ENCODE measurements around the gene POU2F2. TPM values are rescaled to one million over a fixed set of nuclear protein-coding genes. Genes with fewer than 3 reads are reported as not detected.
"Not testable (repeated sequence)": the region's sequence is repeated elsewhere in the genome, so short reads cannot be mapped to it uniquely, and the experiment has no call there.

POU2F2 gene
- total RNA-seq, 2 donors from 2014 or later, result 3.4 to 17.4 TPM

GRCh38 chr19:42110658-42111057 lies 21.6 kb downstream of the POU2F2 start:
- 91% methylated on average over 1 of the region's 1 CpG for WGBS
- no peaks in the 10 kb centered on the region for H3K36me3 ChIP-seq
- no peaks in the 10 kb centered on the region for H3K27me3 ChIP-seq (replicated peaks; ENCODE audit: insufficient read depth)
- DNase-seq (ENCODE audit: low spot score), result no peak
- H3K4me1 ChIP-seq (replicated peaks), result no peaks in the 10 kb centered on the region
- no peak overlapping the region for H3K27ac ChIP-seq
- intact Hi-C loops (cut with DNase I), result no loop called here
- TF ChIP-seq POLR2A (IDR thresholded peaks at IDR 0.05), result no peak
- no peaks in the 10 kb centered on the region for H3K9me3 ChIP-seq
- H3K4me3 ChIP-seq, result no peak overlapping the region

- intact Hi-C loops (cut with DNase I), result no loop called here
These were observed 22.4 kb downstream of the POU2F2 start for GRCh38 chr19:42109896-42110295.

GRCh38 chr19:42108527-42109389 lies 23.5 kb downstream of the POU2F2 start:
- Histone ChIP-seq H3K27ac (no peak overlapping the region), H3K9me3 (no peaks in the 10 kb centered on the region), H3K27me3 (replicated peaks; ENCODE audit: insufficient read depth) (no peaks in the 10 kb centered on the region), H3K4me1 (replicated peaks) (no peaks in the 10 kb centered on the region), H3K4me3 (no peak overlapping the region), H3K36me3 (no peaks in the 10 kb centered on the region)
- 30% methylated on average over 16 of the region's 16 CpGs for WGBS
- no peak for TF ChIP-seq POLR2A (IDR thresholded peaks at IDR 0.05)
- TF ChIP-seq, protein P1, sequence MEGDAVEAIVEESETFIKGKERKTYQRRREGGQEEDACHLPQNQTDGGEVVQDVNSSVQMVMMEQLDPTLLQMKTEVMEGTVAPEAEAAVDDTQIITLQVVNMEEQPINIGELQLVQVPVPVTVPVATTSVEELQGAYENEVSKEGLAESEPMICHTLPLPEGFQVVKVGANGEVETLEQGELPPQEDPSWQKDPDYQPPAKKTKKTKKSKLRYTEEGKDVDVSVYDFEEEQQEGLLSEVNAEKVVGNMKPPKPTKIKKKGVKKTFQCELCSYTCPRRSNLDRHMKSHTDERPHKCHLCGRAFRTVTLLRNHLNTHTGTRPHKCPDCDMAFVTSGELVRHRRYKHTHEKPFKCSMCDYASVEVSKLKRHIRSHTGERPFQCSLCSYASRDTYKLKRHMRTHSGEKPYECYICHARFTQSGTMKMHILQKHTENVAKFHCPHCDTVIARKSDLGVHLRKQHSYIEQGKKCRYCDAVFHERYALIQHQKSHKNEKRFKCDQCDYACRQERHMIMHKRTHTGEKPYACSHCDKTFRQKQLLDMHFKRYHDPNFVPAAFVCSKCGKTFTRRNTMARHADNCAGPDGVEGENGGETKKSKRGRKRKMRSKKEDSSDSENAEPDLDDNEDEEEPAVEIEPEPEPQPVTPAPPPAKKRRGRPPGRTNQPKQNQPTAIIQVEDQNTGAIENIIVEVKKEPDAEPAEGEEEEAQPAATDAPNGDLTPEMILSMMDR (IDR thresholded peaks at IDR 0.05), result peak; percentile 57 to 97 (median 88)
- peak; percentile 51 for TF ChIP-seq POLR2AphosphoS5 (IDR thresholded peaks at IDR 0.05)
- intact Hi-C loops (cut with DNase I), result no loop called here
- peak; percentile 71 for DNase-seq (ENCODE audit: low spot score)

More at GRCh38 chr19:42109896-42110295, 22.4 kb downstream of the POU2F2 start:
- Histone ChIP-seq H3K27ac (no peak overlapping the region), H3K4me3 (no peak overlapping the region), H3K36me3 (no peaks in the 10 kb centered on the region), H3K4me1 (replicated peaks) (no peaks in the 10 kb centered on the region), H3K27me3 (replicated peaks; ENCODE audit: insufficient read depth) (no peaks in the 10 kb centered on the region), H3K9me3 (no peaks in the 10 kb centered on the region)
- no peak for DNase-seq (ENCODE audit: low spot score)
- TF ChIP-seq, protein P1 (IDR thresholded peaks at IDR 0.05), result no peak
- no peak for TF ChIP-seq POLR2A (IDR thresholded peaks at IDR 0.05)
- no peak for TF ChIP-seq POLR2AphosphoS5 (IDR thresholded peaks at IDR 0.05)
- 89% methylated on average over 3 of the region's 3 CpGs for WGBS

DNA sequence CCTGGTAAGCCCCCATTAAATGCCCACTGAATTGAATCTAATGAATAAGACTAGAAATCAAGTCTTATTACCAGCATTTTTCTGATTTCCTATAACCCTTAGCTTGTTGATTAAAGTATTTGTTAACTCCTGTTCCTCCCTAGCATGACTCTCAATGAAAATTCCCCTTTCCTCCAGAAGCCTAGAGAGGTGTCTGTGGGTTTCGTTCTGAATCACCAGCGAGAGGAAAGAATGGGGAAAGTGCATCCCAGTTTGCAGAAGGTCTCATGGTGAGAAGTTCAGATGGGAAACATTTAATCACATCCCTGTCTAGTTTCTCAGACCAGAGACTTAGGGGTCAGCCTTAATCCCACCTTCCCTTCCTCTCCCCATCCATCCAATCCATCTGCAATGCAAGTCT lies 26.9 kb downstream of the POU2F2 start:
- no peak for TF ChIP-seq POLR2AphosphoS5 (IDR thresholded peaks at IDR 0.05)
- TF ChIP-seq POLR2A (IDR thresholded peaks at IDR 0.05), result no peak
- TF ChIP-seq, protein P1 (IDR thresholded peaks at IDR 0.05), result no peak
- WGBS, result 80% methylated on average over 2 of the region's 2 CpGs
- intact Hi-C loops (cut with DNase I), result no loop called here

GRCh38 chr19:42102877-42103276 lies 29.4 kb downstream of the POU2F2 start:
- Histone ChIP-seq H3K27ac (no peak overlapping the region), H3K9me3 (no peaks in the 10 kb centered on the region), H3K27me3 (replicated peaks; ENCODE audit: insufficient read depth) (no peaks in the 10 kb centered on the region), H3K4me1 (replicated peaks) (peaks cover 7% of the 10 kb centered on the region), H3K36me3 (no peaks in the 10 kb centered on the region), H3K4me3 (no peak overlapping the region)
- DNase-seq (ENCODE audit: low spot score), result no peak
- 74% methylated on average over 2 of the region's 2 CpGs for WGBS
- TF ChIP-seq POLR2A (IDR thresholded peaks at IDR 0.05) (no peak), POLR2AphosphoS5 (IDR thresholded peaks at IDR 0.05) (no peak)
- TF ChIP-seq, protein P1 (IDR thresholded peaks at IDR 0.05), result no peak
- intact Hi-C loops (cut with DNase I), result no loop called here

More for the DNA sequence above, 26.9 kb downstream of the POU2F2 start:
- no peaks in the 10 kb centered on the region for H3K4me1 ChIP-seq (replicated peaks)
- H3K9me3 ChIP-seq, result no peaks in the 10 kb centered on the region
- no peaks in the 10 kb centered on the region for H3K36me3 ChIP-seq
- no peak overlapping the region for H3K27ac ChIP-seq
- H3K4me3 ChIP-seq, result no peak overlapping the region
- H3K27me3 ChIP-seq (replicated peaks; ENCODE audit: insufficient read depth), result no peaks in the 10 kb centered on the region
- no peak for DNase-seq (ENCODE audit: low spot score)

GRCh38 chr19:42100241-42100640 lies 32.0 kb downstream of the POU2F2 start:
- H3K4me3 ChIP-seq; H3K27me3 ChIP-seq (replicated peaks; ENCODE audit: insufficient read depth); H3K4me1 ChIP-seq (replicated peaks); H3K9me3 ChIP-seq; DNase-seq (ENCODE audit: low spot score); H3K36me3 ChIP-seq; intact Hi-C loops (cut with DNase I): not testable (repeated sequence)
- WGBS, result 92% methylated on average over 10 of the region's 10 CpGs
- H3K27ac ChIP-seq, result peak overlapping the region in 1 of 2 donors; percentile 81
